Breast epithelium (tissue), 4 donors: ENCODE results near the gene SEC23IP. TPM values are rescaled to one million over a fixed set of nuclear protein-coding genes. Genes with fewer than 3 reads are reported as not detected.

ENCODE experiments used
- DNase-seq, 2 donors: peaks; one replicate each; pipeline ENCODE4 v3.0.0-alpha.2; 2019; ENCODE audit warnings: low spot score in 2 of 2
- H3K27ac ChIP-seq, 2 donors: fragments of 200-600 bp; sonication (generic) in 1 of 2; one replicate each; pipeline ENCODE4 v1.5.1; 2016 to 2019; ENCODE audit warnings: mild to moderate bottlenecking in 1 of 2
- H3K27me3 ChIP-seq, 2 donors: fragments of 200-600 bp; sonication (generic) in 1 of 2; one replicate each; pipeline versions ENCODE4 v1.5.1 to v1.6.0; 2017 to 2019; ENCODE audit warnings: control low read depth in 1 of 2, mild to moderate bottlenecking in 1 of 2
- H3K36me3 ChIP-seq: fragments of 200-600 bp; one replicate; pipeline ENCODE4 v1.5.1; 2019
- H3K4me1 ChIP-seq, 2 donors: fragments of 200-600 bp; sonication (generic); one replicate each; pipeline ENCODE4 v1.5.1; 2016 to 2019; ENCODE audit warnings: control low read depth in 1 of 2
- H3K4me3 ChIP-seq, 3 donors: fragments of 200-600 bp; sonication (generic); 1 replicate in 2 of 3; 2 replicates in 1 of 3; pipeline ENCODE4 v1.5.1; 2016 to 2019; ENCODE audit warnings: mild to moderate bottlenecking in 3 of 3, moderate library complexity in 2 of 3
- H3K9me3 ChIP-seq, 2 donors: fragments of 200-600 bp; sonication (generic) in 1 of 2; one replicate each; pipeline ENCODE4 v1.5.1; 2016 to 2019; ENCODE audit warnings: control low read depth in 1 of 2
- POLR2A ChIP-seq: fragments of 450-650 bp; IDR thresholded peaks from one replicate; pipeline ENCODE4 v1.6.1; 2016; ENCODE audit warnings: antibody characterized with exemption, mild to moderate bottlenecking, moderate library complexity
- POLR2AphosphoS5 ChIP-seq, 3 donors: sonication (generic); formaldehyde crosslinking; IDR thresholded peaks; one replicate each; pipeline ENCODE4 v1.6.1; 2017; ENCODE audit warnings: antibody characterized with exemption in 3 of 3
- intact Hi-C: fragments of 100-400 bp; cut with DNase I; formaldehyde crosslinking; loops from one replicate; pipeline ENCODE4 v1.15.1; 2023; ENCODE audit warnings: low total_unique reads
- total RNA-seq, 3 donors: library from RNA; depleted of rRNA; stranded (reverse); fragments of >200 nt; gene quantifications; one replicate each; pipeline ENCODE4 v1.1.0, GENCODE V29; 2016
- TF ChIP-seq, protein P1 (sequence below), 3 donors: fragments of 450-650 bp; IDR thresholded peaks; one replicate each; pipeline ENCODE4 v1.5.1; 2016 to 2017; ENCODE audit warnings: antibody characterized with exemption in 3 of 3, mild to moderate bottlenecking in 3 of 3, moderate library complexity in 3 of 3

Gene SEC23IP
- total RNA-seq, 3 donors from 2014 or later: 19.9 to 35.0 (median 25.9) TPM

DNA sequence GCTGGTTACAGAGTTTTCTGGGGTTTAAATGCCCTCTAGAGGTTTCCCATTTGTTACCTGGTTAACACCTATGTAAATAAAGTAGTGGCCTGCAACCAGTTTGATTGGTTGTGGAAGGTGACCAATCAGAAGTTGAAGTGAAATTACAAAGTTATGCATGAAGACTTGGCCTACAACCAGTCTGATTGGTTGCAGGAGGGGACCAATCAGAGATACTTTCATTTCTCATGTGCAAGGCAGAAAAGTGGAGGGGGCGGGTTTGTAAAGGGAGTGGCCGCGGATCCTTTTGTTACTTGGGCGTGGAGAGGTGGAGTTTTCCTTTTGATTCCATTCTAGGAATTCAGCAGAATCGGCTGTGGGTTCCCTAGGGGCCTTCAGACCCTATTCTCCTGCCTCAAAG is 80.8 kb downstream of the SEC23IP start:
- no peaks in the 10 kb centered on the region for H3K36me3 ChIP-seq
- H3K4me3 ChIP-seq: no peak overlapping the region
- TF ChIP-seq POLR2AphosphoS5 (IDR thresholded peaks at IDR 0.05) (no peak), POLR2A (no peak)
- TF ChIP-seq, protein P1, sequence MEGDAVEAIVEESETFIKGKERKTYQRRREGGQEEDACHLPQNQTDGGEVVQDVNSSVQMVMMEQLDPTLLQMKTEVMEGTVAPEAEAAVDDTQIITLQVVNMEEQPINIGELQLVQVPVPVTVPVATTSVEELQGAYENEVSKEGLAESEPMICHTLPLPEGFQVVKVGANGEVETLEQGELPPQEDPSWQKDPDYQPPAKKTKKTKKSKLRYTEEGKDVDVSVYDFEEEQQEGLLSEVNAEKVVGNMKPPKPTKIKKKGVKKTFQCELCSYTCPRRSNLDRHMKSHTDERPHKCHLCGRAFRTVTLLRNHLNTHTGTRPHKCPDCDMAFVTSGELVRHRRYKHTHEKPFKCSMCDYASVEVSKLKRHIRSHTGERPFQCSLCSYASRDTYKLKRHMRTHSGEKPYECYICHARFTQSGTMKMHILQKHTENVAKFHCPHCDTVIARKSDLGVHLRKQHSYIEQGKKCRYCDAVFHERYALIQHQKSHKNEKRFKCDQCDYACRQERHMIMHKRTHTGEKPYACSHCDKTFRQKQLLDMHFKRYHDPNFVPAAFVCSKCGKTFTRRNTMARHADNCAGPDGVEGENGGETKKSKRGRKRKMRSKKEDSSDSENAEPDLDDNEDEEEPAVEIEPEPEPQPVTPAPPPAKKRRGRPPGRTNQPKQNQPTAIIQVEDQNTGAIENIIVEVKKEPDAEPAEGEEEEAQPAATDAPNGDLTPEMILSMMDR (IDR thresholded peaks at IDR 0.05): no peak
- no peaks in the 10 kb centered on the region for H3K9me3 ChIP-seq
- no peak overlapping the region for H3K27ac ChIP-seq
- H3K4me1 ChIP-seq: no peaks in the 10 kb centered on the region
- no peaks in the 10 kb centered on the region for H3K27me3 ChIP-seq
- intact Hi-C loops: no loop called here
- DNase-seq: no peak

DNA sequence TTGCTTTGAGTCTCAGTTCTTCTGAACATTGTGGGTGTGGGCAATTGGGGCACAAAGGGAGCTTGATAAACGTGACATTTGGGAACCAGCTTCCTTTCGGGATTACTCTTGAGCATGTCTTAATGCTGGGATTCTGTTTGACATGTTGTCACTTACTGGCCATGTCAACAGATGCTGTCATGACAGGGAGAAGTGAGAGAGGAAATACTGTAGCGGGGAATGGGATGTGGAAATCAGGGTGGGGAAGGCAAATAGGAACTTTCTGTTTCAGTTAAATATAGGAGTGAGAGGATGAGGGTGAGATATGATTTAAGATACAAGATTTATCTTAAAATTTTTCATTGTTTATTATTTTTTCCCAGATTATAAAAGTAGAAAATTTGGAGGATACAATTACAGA is 83.9 kb downstream of the SEC23IP start:
- DNase-seq: no peak
- no peaks in the 10 kb centered on the region for H3K9me3 ChIP-seq
- no peaks in the 10 kb centered on the region for H3K27me3 ChIP-seq
- intact Hi-C loops: no loop called here
- H3K4me1 ChIP-seq: no peaks in the 10 kb centered on the region
- TF ChIP-seq POLR2A: no peak
- TF ChIP-seq, protein P1 (IDR thresholded peaks at IDR 0.05): no peak
- no peak overlapping the region for H3K27ac ChIP-seq
- no peaks in the 10 kb centered on the region for H3K36me3 ChIP-seq
- H3K4me3 ChIP-seq: no peak overlapping the region

DNA sequence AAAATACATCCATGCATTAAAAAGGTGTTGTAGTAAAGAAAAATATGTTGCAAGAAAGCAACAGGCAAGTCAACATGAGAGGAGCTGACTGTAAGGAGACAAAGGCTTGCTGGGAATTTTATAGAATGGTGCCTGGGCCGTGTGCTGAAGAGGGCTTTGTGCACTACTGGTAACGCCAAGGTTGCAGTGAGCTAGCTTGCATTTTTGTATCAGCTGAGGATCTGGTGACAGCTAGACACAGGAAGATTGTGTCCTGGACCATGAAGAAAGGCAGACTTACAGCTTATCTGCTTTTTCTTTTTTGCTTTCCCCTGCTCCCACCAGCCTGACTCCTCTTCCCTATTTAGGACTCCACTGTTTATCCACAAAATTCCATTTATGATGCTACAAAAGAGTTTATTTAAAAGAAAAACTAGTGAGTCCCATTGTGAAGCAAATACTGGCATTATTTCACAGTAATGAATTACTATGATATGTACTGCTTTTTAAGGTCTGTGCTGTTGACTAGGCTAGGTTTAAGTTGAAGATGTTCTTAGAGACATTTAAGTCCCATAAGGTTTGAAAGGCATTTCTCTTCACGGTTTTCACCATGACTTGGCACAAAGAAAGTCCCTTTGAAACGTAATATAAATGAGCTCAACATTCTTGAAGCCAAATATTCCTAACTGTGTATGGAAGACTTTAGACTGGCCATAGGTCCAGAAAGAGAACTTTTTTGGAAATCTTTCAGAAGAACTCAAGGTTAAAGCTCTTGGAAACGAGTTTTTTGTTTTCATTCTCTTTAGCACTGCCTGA is 88.6 kb downstream of the SEC23IP start:
- Histone ChIP-seq H3K27ac (no peak overlapping the region), H3K4me3 (no peak overlapping the region), H3K27me3 (no peaks in the 10 kb centered on the region), H3K36me3 (no peaks in the 10 kb centered on the region), H3K9me3 (no peaks in the 10 kb centered on the region), H3K4me1 (no peaks in the 10 kb centered on the region)
- no peak for TF ChIP-seq POLR2A
- TF ChIP-seq POLR2AphosphoS5 (IDR thresholded peaks at IDR 0.05): no peak
- TF ChIP-seq, protein P1 (IDR thresholded peaks at IDR 0.05): no peak
- DNase-seq: no peak
- intact Hi-C loops: loop anchor here (10.0 kb wide), 1 partner anchor 1886 kb away; no protein-coding TSS in a partner anchor

DNA sequence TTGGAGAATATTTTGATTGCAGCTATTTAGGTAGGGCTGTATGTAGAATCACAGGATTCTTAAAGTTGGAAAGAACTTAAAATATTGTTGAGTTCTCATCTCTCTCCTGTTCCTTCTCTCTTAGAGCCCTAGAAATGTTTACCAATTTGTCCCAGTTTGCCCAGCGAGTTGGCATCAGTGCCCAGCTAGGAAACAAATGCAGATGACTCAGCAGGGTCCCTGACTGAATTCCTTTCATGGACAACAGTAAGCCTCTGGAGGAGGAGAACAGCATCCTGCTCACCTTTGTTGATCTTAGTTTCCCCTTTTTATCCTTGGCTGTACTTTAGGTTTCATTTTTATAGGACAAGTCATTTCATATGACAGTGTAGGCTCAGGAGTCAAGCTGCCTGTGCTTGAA is 89.3 kb downstream of the SEC23IP start:
- no peak overlapping the region for H3K4me3 ChIP-seq
- H3K9me3 ChIP-seq: no peaks in the 10 kb centered on the region
- no peaks in the 10 kb centered on the region for H3K4me1 ChIP-seq
- H3K36me3 ChIP-seq: no peaks in the 10 kb centered on the region
- TF ChIP-seq POLR2A: no peak
- H3K27ac ChIP-seq: no peak overlapping the region
- no peak for DNase-seq
- no peaks in the 10 kb centered on the region for H3K27me3 ChIP-seq
- intact Hi-C loops: loop anchor here (10.0 kb wide), 1 partner anchor 1887 kb away; no protein-coding TSS in a partner anchor

DNA sequence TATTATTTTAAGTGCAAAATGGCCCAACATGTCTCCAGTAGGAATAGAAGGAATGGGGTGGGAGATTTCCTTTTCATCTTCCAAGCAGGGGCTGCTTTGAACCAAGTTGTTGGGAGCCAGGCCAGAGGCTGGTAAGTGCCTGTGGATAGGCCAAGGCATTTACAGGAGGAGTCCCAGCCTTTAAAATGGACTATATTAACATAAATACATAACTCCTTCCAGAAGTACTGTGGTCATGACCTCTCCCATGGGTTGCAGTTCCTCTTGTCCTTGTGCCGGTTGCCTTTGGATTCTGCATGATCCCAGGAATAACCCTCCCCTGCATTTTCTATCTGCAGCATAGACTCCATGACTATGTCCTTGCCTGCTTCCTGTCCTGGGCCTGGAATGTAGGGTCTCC is 95.8 kb downstream of the SEC23IP start:
- no peaks in the 10 kb centered on the region for H3K36me3 ChIP-seq
- intact Hi-C loops: loop anchor here (10.0 kb wide), 1 partner anchor 1894 kb away; no protein-coding TSS in a partner anchor
- TF ChIP-seq, protein P1 (IDR thresholded peaks at IDR 0.05): no peak
- no peak for TF ChIP-seq POLR2AphosphoS5 (IDR thresholded peaks at IDR 0.05)
- no peak for TF ChIP-seq POLR2A
- no peaks in the 10 kb centered on the region for H3K9me3 ChIP-seq
- no peak for DNase-seq
- H3K27me3 ChIP-seq: no peaks in the 10 kb centered on the region
- no peak overlapping the region for H3K27ac ChIP-seq
- no peaks in the 10 kb centered on the region for H3K4me1 ChIP-seq
- H3K4me3 ChIP-seq: no peak overlapping the region
